Thyroid gland (tissue), 4 donors: ENCODE results near the gene CACNG1. TPM values are rescaled to one million over a fixed set of nuclear protein-coding genes. Genes with fewer than 3 reads are reported as not detected.

ENCODE experiments used
- DNase-seq, 2 donors: peaks; one replicate each; pipeline ENCODE4 v3.0.0-alpha.2; 2019
- H3K27ac ChIP-seq, 3 donors: fragments of 200-600 bp; sonication (generic); 1 replicate in 2 of 3; 2 replicates in 1 of 3; pipeline ENCODE4 v1.5.1; 2016 to 2019; ENCODE audit warnings: mild to moderate bottlenecking in 1 of 3, moderate library complexity in 1 of 3
- H3K27me3 ChIP-seq: fragments of 200-600 bp; sonication (generic); one replicate; pipeline ENCODE4 v1.5.1; 2019
- H3K36me3 ChIP-seq, 2 donors: fragments of 200-600 bp; sonication (generic); one replicate each; pipeline ENCODE4 v1.5.1; 2016 to 2019
- H3K4me1 ChIP-seq, 2 donors: fragments of 200-600 bp; sonication (generic); one replicate each; pipeline ENCODE4 v1.5.1; 2017 to 2019
- H3K4me3 ChIP-seq, 3 donors: fragments of 200-600 bp; sonication (generic); replicated peaks in 1 of 3; 1 replicate in 2 of 3; 2 replicates in 1 of 3; pipeline ENCODE4 v1.5.1; 2016; ENCODE audit warnings: mild to moderate bottlenecking in 1 of 3
- H3K9me3 ChIP-seq: fragments of 200-600 bp; sonication (generic); one replicate; pipeline ENCODE4 v1.5.1; 2017
- CTCF ChIP-seq, 6 experiments: fragments of 200-600 bp in 3 of 6; fragments of 450-650 bp in 3 of 6; sonication (generic) in 3 of 6; IDR thresholded peaks; one replicate each; pipeline ENCODE4 v1.5.1; 2016 to 2019; ENCODE audit warnings: antibody characterized with exemption in 6 of 6, mild to moderate bottlenecking in 2 of 6, inconsistent platforms in 1 of 6, moderate library complexity in 1 of 6
- POLR2A ChIP-seq, 2 donors: fragments of 450-650 bp; IDR thresholded peaks; one replicate each; pipeline ENCODE4 v1.6.1; 2017; ENCODE audit warnings: antibody characterized with exemption in 2 of 2, mild to moderate bottlenecking in 2 of 2, moderate library complexity in 1 of 2
- WGBS, 2 donors: methylation state at CpG; one replicate each; pipeline ENCODE4 v1.1.5; 2017; 5-methylcytosine and 5-hydroxymethylcytosine counted together
- intact Hi-C: fragments of 100-400 bp; cut with DNase I; formaldehyde crosslinking; loops from one replicate; pipeline ENCODE4 v1.15.1; 2023
- total RNA-seq, 4 donors: library from RNA; depleted of rRNA; stranded (reverse); fragments of >200 nt; gene quantifications; one replicate each; pipeline ENCODE4 v1.2.3, GENCODE V29; 2016

The CACNG1 gene
- total RNA-seq, 4 donors from 2014 or later, result not detected

GRCh38 chr17:67047382-67047781, 3.0 kb downstream of the CACNG1 start:
- H3K4me1 ChIP-seq, result no peaks in the 10 kb centered on the region
- no peaks in the 10 kb centered on the region for H3K36me3 ChIP-seq
- H3K4me3 ChIP-seq, result no peak overlapping the region
- H3K9me3 ChIP-seq, result no peaks in the 10 kb centered on the region
- TF ChIP-seq CTCF (IDR thresholded peaks at IDR 0.05) (no peak), POLR2A (IDR thresholded peaks at IDR 0.05) (no peak)
- intact Hi-C loops, result no loop called here
- H3K27me3 ChIP-seq, result no peaks in the 10 kb centered on the region
- no peak for DNase-seq
- no peak overlapping the region for H3K27ac ChIP-seq
- WGBS, 2 donors, result 25 to 77% methylated on average over 1 of the region's 1 CpG

GRCh38 chr17:67049025-67049739, 4.8 kb downstream of the CACNG1 start:
- H3K27ac ChIP-seq, result no peak overlapping the region
- intact Hi-C loops, result no loop called here
- WGBS, 2 donors, result 83 to 86% methylated on average over 5 of the region's 5 CpGs
- H3K4me3 ChIP-seq, result no peak overlapping the region
- H3K36me3 ChIP-seq, result no peaks in the 10 kb centered on the region
- no peak for DNase-seq
- H3K27me3 ChIP-seq, result no peaks in the 10 kb centered on the region
- H3K9me3 ChIP-seq, result no peaks in the 10 kb centered on the region
- no peak for TF ChIP-seq CTCF (IDR thresholded peaks at IDR 0.05)
- TF ChIP-seq POLR2A (IDR thresholded peaks at IDR 0.05), result no peak
- no peaks in the 10 kb centered on the region for H3K4me1 ChIP-seq

GRCh38 chr17:67050066-67050465, 5.7 kb downstream of the CACNG1 start:
- Histone ChIP-seq H3K27me3 (no peaks in the 10 kb centered on the region), H3K9me3 (no peaks in the 10 kb centered on the region), H3K27ac (no peak overlapping the region), H3K4me1 (no peaks in the 10 kb centered on the region), H3K4me3 (no peak overlapping the region), H3K36me3 (no peaks in the 10 kb centered on the region)
- 87 to 100% methylated on average over 1 of the region's 1 CpG for WGBS, 2 donors
- intact Hi-C loops, result no loop called here
- TF ChIP-seq POLR2A (IDR thresholded peaks at IDR 0.05), result no peak
- no peak for TF ChIP-seq CTCF (IDR thresholded peaks at IDR 0.05)
- no peak for DNase-seq

- no peak for DNase-seq
- TF ChIP-seq POLR2A (IDR thresholded peaks at IDR 0.05) (no peak), CTCF (IDR thresholded peaks at IDR 0.05) (no peak)
- no peaks in the 10 kb centered on the region for H3K9me3 ChIP-seq
- H3K27ac ChIP-seq, result no peak overlapping the region
- H3K4me3 ChIP-seq, result no peak overlapping the region
- intact Hi-C loops, result no loop called here
- H3K4me1 ChIP-seq, result no peaks in the 10 kb centered on the region
- H3K27me3 ChIP-seq, result no peaks in the 10 kb centered on the region
- H3K36me3 ChIP-seq, result no peaks in the 10 kb centered on the region
- WGBS, 2 donors, result 90 to 97% methylated on average over 6 of the region's 6 CpGs
Observed at GRCh38 chr17:67050471-67051154, 6.3 kb downstream of the CACNG1 start.

GRCh38 chr17:67051155-67051538, 6.8 kb downstream of the CACNG1 start:
- Histone ChIP-seq H3K36me3 (no peaks in the 10 kb centered on the region), H3K9me3 (no peaks in the 10 kb centered on the region), H3K4me1 (no peaks in the 10 kb centered on the region), H3K4me3 (no peak overlapping the region), H3K27me3 (no peaks in the 10 kb centered on the region), H3K27ac (no peak overlapping the region)
- intact Hi-C loops, result no loop called here
- 84 to 94% methylated on average over 2 of the region's 4 CpGs for WGBS, 2 donors
- no peak for TF ChIP-seq CTCF (IDR thresholded peaks at IDR 0.05)
- no peak for TF ChIP-seq POLR2A (IDR thresholded peaks at IDR 0.05)
- DNase-seq, result no peak
